B cell (primary cell): ENCODE measurements around the gene SYNE1. TPM values are rescaled to one million over a fixed set of nuclear protein-coding genes. Genes with fewer than 3 reads are reported as not detected.
A peak's percentile ranks its signal among the peaks of the same experiment; 100 is the strongest.

Experiments used
- ATAC-seq: fragments of 200-7000 bp; cut with Tn5 transposase; one replicate; pipeline ENCODE4 v1.10.0; 2021; ENCODE audit warnings: low read depth, mild to moderate bottlenecking, moderate number of reproducible peaks, moderate library complexity
- CTCF ChIA-PET: fragments of 350-600 bp; sonication (Branson Sonifier 250); formaldehyde crosslinking; loops from one replicate; lab custom pipeline; 2021; ENCODE audit warnings: antibody characterized with exemption, inconsistent platforms; lab: Charles Lee
- POLR2A ChIA-PET: fragments of 350-600 bp; sonication (Branson Sonifier 250); formaldehyde crosslinking; loops from one replicate; lab custom pipeline; 2021; ENCODE audit warnings: antibody characterized with exemption; lab: Charles Lee
- DNase-seq: peaks from one replicate; pipeline ENCODE4 v3.0.0; 2013
- H2AFZ ChIP-seq: 2 replicates; pipeline ENCODE4 v1.6.1; 2012; ENCODE audit warnings: mild to moderate bottlenecking, low read depth, low read length; ENCODE audit not compliant: insufficient read depth, poor library complexity, severe bottlenecking
- H3K27ac ChIP-seq, 2 donors: 1 replicate in 1 of 2; 2 replicates in 1 of 2; pipeline ENCODE4 v1.5.1; 2012 to 2013; ENCODE audit warnings: low read length in 2 of 2, mild to moderate bottlenecking in 2 of 2, moderate library complexity in 1 of 2
- H3K27me3 ChIP-seq, 4 experiments: fragments of 200-600 bp in 1 of 4; sonication (generic) in 1 of 4; replicated peaks in 1 of 4; 1 replicate in 2 of 4; 2 replicates in 2 of 4; pipeline versions ENCODE4 v1.6.1 to v1.7.0; 2013 to 2016; ENCODE audit warnings: low read length in 3 of 4, mild to moderate bottlenecking in 2 of 4, mixed read lengths in 1 of 4, moderate library complexity in 1 of 4; ENCODE audit not compliant: insufficient read depth in 4 of 4, control insufficient read depth in 3 of 4; ENCODE audit errors: control extremely low read depth in 1 of 4
- H3K36me3 ChIP-seq, 2 experiments: replicated peaks in 1 of 2; 1 replicate in 1 of 2; 2 replicates in 1 of 2; pipeline versions ENCODE4 v1.6.1 to v1.7.1; 2013; ENCODE audit warnings: low read length in 1 of 2; ENCODE audit not compliant: insufficient read depth in 2 of 2, control insufficient read depth in 1 of 2; ENCODE audit errors: control extremely low read depth in 1 of 2, extremely low read depth in 1 of 2
- H3K4me1 ChIP-seq, 2 donors: fragments of 200-600 bp in 1 of 2; sonication (generic) in 1 of 2; 1 replicate in 1 of 2; 2 replicates in 1 of 2; pipeline versions ENCODE4 v1.5.1 to v1.6.1; 2013 to 2017; ENCODE audit warnings: low read length in 2 of 2; ENCODE audit not compliant: control insufficient read depth in 2 of 2, insufficient read depth in 2 of 2
- H3K4me2 ChIP-seq: replicated peaks from 2 replicates; pipeline ENCODE3; 2012; ENCODE audit warnings: mild to moderate bottlenecking, low read depth, low read length; ENCODE audit not compliant: poor library complexity, severe bottlenecking
- H3K4me3 ChIP-seq, 5 experiments: fragments of 200-600 bp in 1 of 5; sonication (generic) in 1 of 5; 1 replicate in 3 of 5; 2 replicates in 2 of 5; pipeline versions ENCODE4 v1.5.1 to v1.7.0; 2011 to 2016; ENCODE audit warnings: low read length in 4 of 5, mild to moderate bottlenecking in 4 of 5, low read depth in 2 of 5, control low read depth in 1 of 5, moderate library complexity in 1 of 5; ENCODE audit not compliant: insufficient read depth in 1 of 5; ENCODE audit errors: control extremely low read depth in 1 of 5, extremely low read depth in 1 of 5
- H3K79me2 ChIP-seq: fragments of 200-600 bp; sonication (generic); one replicate; pipeline ENCODE4 v1.6.0; 2016; ENCODE audit warnings: low read length; ENCODE audit not compliant: control insufficient read depth, insufficient read depth
- H3K9ac ChIP-seq: fragments of 200-600 bp; sonication (generic); 2 replicates; pipeline ENCODE4 v1.6.1; 2017; ENCODE audit warnings: mild to moderate bottlenecking, low read length, moderate library complexity
- H3K9me3 ChIP-seq, 3 donors: one replicate each; pipeline versions ENCODE4 v1.6.1 to v1.7.1; 2013; ENCODE audit warnings: low read length in 2 of 3; ENCODE audit not compliant: control insufficient read depth in 2 of 3, insufficient read depth in 1 of 3; ENCODE audit errors: control extremely low read depth in 1 of 3
- H4K20me1 ChIP-seq: 2 replicates; pipeline ENCODE4 v1.6.0; 2012; ENCODE audit warnings: mild to moderate bottlenecking, low read length; ENCODE audit not compliant: insufficient read depth, control insufficient read depth, poor library complexity, severe bottlenecking
- H3K27ac Mint-ChIP-seq: one replicate; pipeline ENCODE4 v1.8.0; 2021; ENCODE audit warnings: mixed read lengths
- H3K27me3 Mint-ChIP-seq: one replicate; pipeline ENCODE4 v1.8.0; 2021; ENCODE audit warnings: mixed read lengths
- H3K4me1 Mint-ChIP-seq: one replicate; pipeline ENCODE4 v1.8.0; 2021; ENCODE audit warnings: mixed read lengths
- H3K4me3 Mint-ChIP-seq: one replicate; pipeline ENCODE4 v1.8.0; 2021; ENCODE audit warnings: mixed read lengths
- H3K9me3 Mint-ChIP-seq: one replicate; pipeline ENCODE4 v1.8.0; 2022; ENCODE audit warnings: mixed read lengths; ENCODE audit not compliant: insufficient read depth
- EZH2 ChIP-seq: IDR thresholded peaks from 2 replicates; pipeline ENCODE4 v1.6.1; 2012; ENCODE audit warnings: borderline replicate concordance, low read depth, mild to moderate bottlenecking, moderate library complexity, low read length; ENCODE audit not compliant: insufficient read depth, poor library complexity, severe bottlenecking
- WGBS: methylation state at CpG from one replicate; pipeline ENCODE4 v1.1.5; 2013; ENCODE audit warnings: missing lambda C conversion rate; ENCODE audit not compliant: insufficient coverage; 5-methylcytosine and 5-hydroxymethylcytosine counted together
- intact Hi-C: fragments of 100-400 bp; cut with micrococcal nuclease; formaldehyde crosslinking; loops from one replicate; pipeline ENCODE4 v1.10.0; 2022
- polyA plus RNA-seq: library from polyadenylated mRNA; depleted of rRNA; stranded (reverse); fragments of >200 nt; gene quantifications from 2 replicates; pipeline ENCODE4 v1.2.3, GENCODE V29; 2012
- total RNA-seq, 2 donors: library from RNA; stranded (reverse); fragments of 120-200 nt in 1 of 2; gene quantifications; 1 replicate in 1 of 2; 2 replicates in 1 of 2; pipeline versions ENCODE4 v1.2.3 to v1.2.4, GENCODE V29; 2013 to 2022
- TF ChIP-seq, protein P1 (sequence below): fragments of 200-600 bp; IDR thresholded peaks from one replicate; pipeline ENCODE4 v1.8.0; 2022; ENCODE audit warnings: antibody characterized with exemption, mild to moderate bottlenecking

The SYNE1 gene
- total and polyA plus RNA-seq, 2 donors (not counting 1 experiment from before 2014, with no cell fraction given) = 49.2 to 108 TPM

DNA sequence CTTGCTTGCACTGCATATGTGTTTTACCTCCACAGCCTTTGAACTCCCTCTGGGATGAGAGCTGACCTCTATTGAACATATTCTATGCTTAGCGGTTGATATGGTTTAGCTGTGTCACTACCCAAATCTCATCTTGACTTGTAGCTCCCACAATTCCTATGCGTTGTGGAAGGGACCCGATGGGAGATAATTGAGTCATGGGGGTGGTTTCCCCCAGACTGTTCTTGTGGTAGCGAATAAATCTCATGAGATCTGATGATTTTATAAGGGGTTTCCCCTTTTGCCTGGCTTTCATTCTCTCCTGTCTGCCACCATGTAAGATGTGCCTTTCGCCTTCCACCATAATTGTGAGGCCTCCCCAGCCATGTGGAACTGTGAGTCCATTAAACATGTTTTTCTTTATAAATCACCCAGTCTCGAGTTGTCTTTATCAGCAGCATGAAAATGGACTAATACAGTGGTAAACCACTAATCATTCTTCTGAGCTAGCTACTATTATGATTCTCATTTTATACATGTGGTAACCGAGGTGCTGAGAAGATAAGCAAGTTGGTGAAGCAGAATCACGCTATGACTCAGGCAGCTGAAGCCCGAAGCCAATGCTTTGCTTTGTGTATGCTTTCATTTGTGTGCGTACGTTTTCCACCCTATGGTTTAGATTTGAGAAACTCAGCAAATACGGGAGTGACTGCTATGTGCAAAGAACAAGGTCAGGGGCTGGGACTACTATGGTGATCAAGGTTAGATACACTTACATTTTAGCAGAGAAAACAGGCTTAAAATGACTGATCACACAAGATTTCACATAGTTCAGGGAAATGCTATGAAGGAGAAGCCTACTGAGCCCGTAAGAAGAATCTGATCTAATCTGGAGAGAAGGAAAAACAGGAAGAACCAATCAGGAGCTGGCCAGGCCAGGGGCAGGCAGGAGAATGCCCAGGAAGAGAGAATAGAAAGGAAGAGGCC, 466.2 kb downstream of the SYNE1 start:
- no peaks in the 10 kb centered on the region for H3K27me3 Mint-ChIP-seq
- Histone ChIP-seq H3K4me2 (no peak overlapping the region), H3K4me1 (peaks cover 0 to 5% of the 10 kb centered on the region in 2 donors), H3K79me2 (peaks cover 17% of the 10 kb centered on the region), H3K9ac (no peak overlapping the region), H3K4me3 (no peak overlapping the region), H3K27ac (peak overlapping the region; percentile 23 to 44), H2AFZ (no peak overlapping the region), H4K20me1 (no peaks in the 10 kb centered on the region), H3K9me3 (peaks cover 0 to 6% (median 3%) of the 10 kb centered on the region in 3 donors), H3K36me3 (peaks cover 28 to 59% of the 10 kb centered on the region in 2 experiments), H3K27me3 (no peaks in the 10 kb centered on the region)
- ATAC-seq = peak; percentile 71
- H3K27ac Mint-ChIP-seq = peak overlapping the region; percentile 83
- ChIA-PET POLR2A (no interaction called here), CTCF (no interaction called here)
- WGBS = 78% methylated on average over 5 of the region's 13 CpGs
- H3K4me1 Mint-ChIP-seq = peaks cover 31% of the 10 kb centered on the region
- peaks cover 6% of the 10 kb centered on the region for H3K9me3 Mint-ChIP-seq
- no peak for TF ChIP-seq EZH2
- TF ChIP-seq, protein P1, sequence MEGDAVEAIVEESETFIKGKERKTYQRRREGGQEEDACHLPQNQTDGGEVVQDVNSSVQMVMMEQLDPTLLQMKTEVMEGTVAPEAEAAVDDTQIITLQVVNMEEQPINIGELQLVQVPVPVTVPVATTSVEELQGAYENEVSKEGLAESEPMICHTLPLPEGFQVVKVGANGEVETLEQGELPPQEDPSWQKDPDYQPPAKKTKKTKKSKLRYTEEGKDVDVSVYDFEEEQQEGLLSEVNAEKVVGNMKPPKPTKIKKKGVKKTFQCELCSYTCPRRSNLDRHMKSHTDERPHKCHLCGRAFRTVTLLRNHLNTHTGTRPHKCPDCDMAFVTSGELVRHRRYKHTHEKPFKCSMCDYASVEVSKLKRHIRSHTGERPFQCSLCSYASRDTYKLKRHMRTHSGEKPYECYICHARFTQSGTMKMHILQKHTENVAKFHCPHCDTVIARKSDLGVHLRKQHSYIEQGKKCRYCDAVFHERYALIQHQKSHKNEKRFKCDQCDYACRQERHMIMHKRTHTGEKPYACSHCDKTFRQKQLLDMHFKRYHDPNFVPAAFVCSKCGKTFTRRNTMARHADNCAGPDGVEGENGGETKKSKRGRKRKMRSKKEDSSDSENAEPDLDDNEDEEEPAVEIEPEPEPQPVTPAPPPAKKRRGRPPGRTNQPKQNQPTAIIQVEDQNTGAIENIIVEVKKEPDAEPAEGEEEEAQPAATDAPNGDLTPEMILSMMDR = no peak
- H3K4me3 Mint-ChIP-seq = peak overlapping the region; percentile 55
- intact Hi-C loops = no loop called here
- DNase-seq = peak; percentile 17

DNA sequence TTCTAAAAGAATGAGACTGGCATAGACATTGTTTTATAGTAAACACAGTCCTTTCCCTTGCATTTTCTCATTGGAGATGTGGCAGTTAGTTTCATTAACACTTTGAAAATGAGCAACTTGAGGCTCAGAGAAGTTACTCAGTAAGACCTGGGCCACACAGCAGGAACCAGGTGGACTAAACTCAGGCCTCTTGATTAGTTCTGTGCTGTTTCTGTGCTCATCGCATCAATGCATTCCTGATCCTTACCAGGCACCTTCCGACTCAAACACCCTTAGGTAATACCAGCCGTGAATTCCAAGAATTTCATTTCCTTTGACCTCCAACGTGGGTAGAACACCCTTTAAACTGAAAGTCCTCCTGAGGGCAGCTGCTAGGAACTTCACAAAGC, 466.9 kb downstream of the SYNE1 start:
- Mint-ChIP-seq H3K9me3 (peaks cover 6% of the 10 kb centered on the region), H3K4me3 (peak overlapping the region; percentile 17), H3K27ac (peak overlapping the region; percentile 83), H3K27me3 (no peaks in the 10 kb centered on the region), H3K4me1 (peaks cover 31% of the 10 kb centered on the region)
- POLR2A ChIA-PET = no interaction called here
- peak overlapping the region in 1 of 2 donors; percentile 44 for H3K27ac ChIP-seq
- H3K4me1 ChIP-seq = peaks cover 0 to 5% of the 10 kb centered on the region in 2 donors
- WGBS = 88% methylated on average over 2 of the region's 4 CpGs
- DNase-seq (no peak), ATAC-seq (no peak)
- peaks cover 24 to 53% of the 10 kb centered on the region in 2 experiments for H3K36me3 ChIP-seq
- H2AFZ ChIP-seq = no peak overlapping the region
- CTCF ChIA-PET = no interaction called here
- intact Hi-C loops = no loop called here
- H3K9ac ChIP-seq = no peak overlapping the region
- peaks cover 17% of the 10 kb centered on the region for H3K79me2 ChIP-seq
- no peak overlapping the region for H3K4me3 ChIP-seq
- no peaks in the 10 kb centered on the region for H4K20me1 ChIP-seq
- H3K9me3 ChIP-seq = peaks cover 0 to 6% (median 3%) of the 10 kb centered on the region in 3 donors
- H3K4me2 ChIP-seq = no peak overlapping the region
- TF ChIP-seq, protein P1 = no peak
- TF ChIP-seq EZH2 = no peak
- no peaks in the 10 kb centered on the region for H3K27me3 ChIP-seq
